Neuronal stem cell (in vitro differentiated cells): Measurements from ENCODE around the gene MEF2A.

Experiments
- DNase-seq: peaks from one replicate; pipeline ENCODE4 v3.0.0-alpha.2; 2013; ENCODE audit warnings: low spot score
- H2AFZ ChIP-seq: one replicate; pipeline ENCODE4 v1.6.1; 2013; ENCODE audit warnings: mild to moderate bottlenecking, low read length, inconsistent platforms
- H2AK5ac ChIP-seq: 2 replicates; pipeline ENCODE4 v1.6.1; 2013; ENCODE audit warnings: low read depth, mild to moderate bottlenecking, inconsistent platforms, low read length, moderate library complexity, mixed read lengths
- H2BK120ac ChIP-seq: 2 replicates; pipeline ENCODE4 v1.6.1; 2013; ENCODE audit warnings: low read depth, mild to moderate bottlenecking, inconsistent platforms, low read length, moderate library complexity, mixed read lengths
- H2BK12ac ChIP-seq: one replicate; pipeline ENCODE4 v1.6.1; 2013; ENCODE audit warnings: low read length, inconsistent platforms
- H2BK15ac ChIP-seq: 2 replicates; pipeline ENCODE4 v1.6.1; 2013; ENCODE audit warnings: mild to moderate bottlenecking, low read length, inconsistent platforms, mixed read lengths
- H2BK5ac ChIP-seq: one replicate; pipeline ENCODE4 v1.6.1; 2013; ENCODE audit warnings: inconsistent platforms, mild to moderate bottlenecking, low read length, moderate library complexity
- H3K14ac ChIP-seq: one replicate; pipeline ENCODE4 v1.6.1; 2013; ENCODE audit warnings: low read length, inconsistent platforms
- H3K18ac ChIP-seq: 2 replicates; pipeline ENCODE4 v1.6.1; 2013; ENCODE audit warnings: low read length, inconsistent platforms
- H3K23ac ChIP-seq: 2 replicates; pipeline ENCODE4 v1.6.1; 2013; ENCODE audit warnings: low read depth, mild to moderate bottlenecking, mixed read lengths, low read length, inconsistent platforms; ENCODE audit not compliant: poor library complexity
- H3K27ac ChIP-seq: replicated peaks from 3 replicates; pipeline ENCODE4 v1.5.1; 2013; ENCODE audit warnings: low read length, inconsistent platforms
- H3K27me3 ChIP-seq, 3 experiments: 2 replicates each; pipeline ENCODE4 v1.6.1; 2013; ENCODE audit warnings: low read length in 3 of 3, mild to moderate bottlenecking in 2 of 3, inconsistent platforms in 1 of 3, low read depth in 1 of 3, mixed read lengths in 1 of 3, moderate library complexity in 1 of 3; ENCODE audit not compliant: control insufficient read depth in 3 of 3, insufficient read depth in 3 of 3
- H3K36me3 ChIP-seq, 2 donors: replicated peaks in 1 of 2; 2 replicates each; pipeline ENCODE4 v1.6.1; 2013; ENCODE audit warnings: low read length in 2 of 2; ENCODE audit not compliant: control insufficient read depth in 2 of 2, insufficient read depth in 2 of 2
- H3K4ac ChIP-seq: 2 replicates; pipeline ENCODE4 v1.6.1; 2013; ENCODE audit warnings: inconsistent platforms, mild to moderate bottlenecking, low read length, moderate library complexity
- H3K4me1 ChIP-seq, 2 donors: 1 replicate in 1 of 2; 2 replicates in 1 of 2; pipeline ENCODE4 v1.6.1; 2013; ENCODE audit warnings: low read length in 2 of 2, low read depth in 1 of 2; ENCODE audit not compliant: control insufficient read depth in 2 of 2, insufficient read depth in 1 of 2
- H3K4me2 ChIP-seq: one replicate; pipeline ENCODE4 v1.6.1; 2013; ENCODE audit warnings: mild to moderate bottlenecking, low read length, inconsistent platforms; ENCODE audit not compliant: insufficient read depth, poor library complexity, severe bottlenecking
- H3K4me3 ChIP-seq, 2 donors: 2 replicates each; pipeline ENCODE4 v1.5.1; 2013; ENCODE audit warnings: low read length in 2 of 2, mild to moderate bottlenecking in 2 of 2, inconsistent platforms in 1 of 2, moderate library complexity in 1 of 2
- H3K79me1 ChIP-seq: one replicate; pipeline ENCODE4 v1.6.1; 2013; ENCODE audit warnings: low read depth, mild to moderate bottlenecking, inconsistent platforms, low read length, moderate library complexity
- H3K9ac ChIP-seq: one replicate; pipeline ENCODE4 v1.6.1; 2013; ENCODE audit warnings: mild to moderate bottlenecking, low read depth, low read length, inconsistent platforms; ENCODE audit not compliant: poor library complexity
- H3K9me3 ChIP-seq, 2 donors: replicated peaks in 1 of 2; 2 replicates each; pipeline versions ENCODE3 to v1.6.1; 2013; ENCODE audit warnings: low read length in 2 of 2, mild to moderate bottlenecking in 2 of 2, inconsistent platforms in 1 of 2, low read depth in 1 of 2, mixed read lengths in 1 of 2, moderate library complexity in 1 of 2; ENCODE audit not compliant: control insufficient read depth in 2 of 2, insufficient read depth in 1 of 2
- H4K8ac ChIP-seq: one replicate; pipeline ENCODE4 v1.6.1; 2013; ENCODE audit warnings: low read depth, mild to moderate bottlenecking, inconsistent platforms, low read length, moderate library complexity
- H4K91ac ChIP-seq: one replicate; pipeline ENCODE4 v1.6.1; 2013; ENCODE audit warnings: low read length, low read depth, mild to moderate bottlenecking, inconsistent platforms; ENCODE audit not compliant: poor library complexity
- WGBS, 2 donors: extraction: QIAGEN DNeasy Blood & Tissue Kit; methylation state at CpG; one replicate each; pipeline ENCODE4 v1.1.7; 2013; ENCODE audit warnings: missing lambda C conversion rate in 2 of 2, mixed read lengths in 1 of 2; ENCODE audit not compliant: insufficient read length in 2 of 2, insufficient replicate concordance in 1 of 2; ENCODE audit errors: extremely low coverage in 2 of 2; 5-methylcytosine and 5-hydroxymethylcytosine counted together

Gene MEF2A

DNA sequence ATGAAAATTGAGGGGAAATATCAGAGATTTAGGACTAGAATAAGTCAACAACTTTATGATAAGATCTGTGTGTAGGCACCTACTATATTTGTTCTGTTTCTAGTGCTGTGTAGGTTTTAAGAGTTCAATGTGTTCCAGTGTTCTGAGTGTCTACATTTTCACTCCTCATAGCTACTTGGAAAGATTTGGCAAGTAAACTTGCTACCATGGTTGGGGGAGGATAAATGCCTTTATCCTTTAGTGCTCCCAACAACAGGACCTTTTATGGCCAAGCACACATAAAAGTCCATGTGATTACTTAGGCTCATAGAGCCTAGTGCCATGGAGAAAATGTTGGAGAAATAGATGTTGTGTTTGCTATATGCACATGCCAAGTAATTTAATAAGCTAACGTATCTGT lies 103.5 kb downstream of the MEF2A start:
- no peaks in the 10 kb centered on the region for H3K4me1 ChIP-seq
- H2AFZ ChIP-seq: no peak overlapping the region
- H2BK5ac ChIP-seq: no peak overlapping the region
- no peak overlapping the region for H3K27ac ChIP-seq
- no peak overlapping the region for H3K23ac ChIP-seq
- H3K9ac ChIP-seq: no peak overlapping the region
- H3K9me3 ChIP-seq: no peaks in the 10 kb centered on the region
- no peak for DNase-seq
- H3K18ac ChIP-seq: no peak overlapping the region
- no peak overlapping the region for H3K4me3 ChIP-seq
- H2BK12ac ChIP-seq: no peak overlapping the region
- H2BK15ac ChIP-seq: no peak overlapping the region
- no peak overlapping the region for H2AK5ac ChIP-seq
- no peak overlapping the region for H4K8ac ChIP-seq
- H3K4me2 ChIP-seq: no peak overlapping the region
- no peak overlapping the region for H3K4ac ChIP-seq
- H2BK120ac ChIP-seq: no peak overlapping the region
- H3K14ac ChIP-seq: no peak overlapping the region
- H3K79me1 ChIP-seq: no peaks in the 10 kb centered on the region
- no peak overlapping the region for H4K91ac ChIP-seq
- H3K27me3 ChIP-seq: no peaks in the 10 kb centered on the region
- no CpG with 5 or more reads among the region's 1 CpG for WGBS, 2 donors
- peaks cover under 1 to 37% of the 10 kb centered on the region in 2 donors for H3K36me3 ChIP-seq

DNA sequence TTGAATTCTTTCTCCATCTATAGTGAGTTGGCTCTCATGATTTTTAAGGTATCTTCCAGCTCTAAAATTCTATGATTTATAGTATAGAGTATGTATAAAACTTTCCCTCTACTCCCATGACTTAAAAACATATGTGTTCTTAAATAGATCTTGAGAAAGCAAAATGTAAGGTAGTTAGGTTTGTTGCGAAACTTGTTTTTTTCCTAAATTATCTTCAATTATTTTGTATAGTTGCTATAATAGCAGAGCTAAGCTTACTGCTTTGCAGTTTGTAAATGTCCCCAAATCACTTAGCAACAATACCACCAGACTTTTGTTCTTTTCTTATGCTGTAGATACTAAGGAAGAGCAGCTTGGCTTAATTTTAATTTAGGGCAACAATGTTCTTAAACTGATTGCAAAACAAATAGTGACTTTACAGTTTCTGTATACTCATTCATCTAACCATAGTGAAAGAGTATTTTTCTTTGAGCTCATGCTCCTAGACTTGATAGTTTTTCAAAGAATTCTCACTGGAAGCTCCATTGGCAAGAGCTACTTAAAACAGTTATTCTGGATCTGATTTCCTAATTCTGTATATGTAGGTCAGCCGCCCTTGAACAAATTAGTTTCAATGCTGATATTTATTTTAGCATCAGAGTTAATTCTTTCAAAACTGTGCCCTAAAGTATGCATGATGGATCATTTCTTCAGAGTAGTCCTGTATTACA lies 106.3 kb downstream of the MEF2A start:
- H4K91ac ChIP-seq: no peak overlapping the region
- DNase-seq: no peak
- H3K4me1 ChIP-seq: no peaks in the 10 kb centered on the region
- H4K8ac ChIP-seq: no peak overlapping the region
- H2BK5ac ChIP-seq: no peak overlapping the region
- H2BK120ac ChIP-seq: no peak overlapping the region
- no peak overlapping the region for H3K27ac ChIP-seq
- no peak overlapping the region for H3K9ac ChIP-seq
- peaks cover 5 to 56% of the 10 kb centered on the region in 2 donors for H3K36me3 ChIP-seq
- no peak overlapping the region for H3K4me3 ChIP-seq
- H3K27me3 ChIP-seq: no peaks in the 10 kb centered on the region
- no CpG with 5 or more reads among the region's 2 CpGs for WGBS, 2 donors
- no peak overlapping the region for H3K18ac ChIP-seq
- no peaks in the 10 kb centered on the region for H3K79me1 ChIP-seq
- no peak overlapping the region for H3K4me2 ChIP-seq
- no peak overlapping the region for H2AFZ ChIP-seq
- H3K9me3 ChIP-seq: no peaks in the 10 kb centered on the region
- H2BK12ac ChIP-seq: no peak overlapping the region
- no peak overlapping the region for H2AK5ac ChIP-seq
- H3K14ac ChIP-seq: no peak overlapping the region
- no peak overlapping the region for H2BK15ac ChIP-seq
- H3K4ac ChIP-seq: no peak overlapping the region
- H3K23ac ChIP-seq: no peak overlapping the region

DNA sequence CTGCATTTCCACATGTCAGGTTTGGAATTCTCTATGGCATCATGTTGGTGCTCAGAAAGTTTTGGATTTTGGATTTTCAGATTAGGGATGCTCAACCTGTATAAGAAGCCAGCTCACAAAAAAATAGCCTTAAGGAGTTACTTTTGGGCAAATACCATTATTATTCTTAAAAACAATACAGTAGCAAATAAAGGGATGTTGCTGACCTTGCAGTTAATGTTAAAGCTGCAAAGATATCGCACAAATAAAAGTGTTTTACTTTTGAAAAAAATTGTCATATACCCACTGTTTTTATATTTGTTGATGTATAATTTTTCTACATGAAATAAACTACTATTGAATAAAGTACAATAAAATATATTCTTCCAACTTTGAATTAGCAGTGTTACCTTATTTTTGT lies 107.3 kb downstream of the MEF2A start:
- H3K18ac ChIP-seq: no peak overlapping the region
- no peak overlapping the region for H2AFZ ChIP-seq
- H3K36me3 ChIP-seq: peaks cover 5 to 66% of the 10 kb centered on the region in 2 donors
- no peak overlapping the region for H3K4ac ChIP-seq
- no peaks in the 10 kb centered on the region for H3K79me1 ChIP-seq
- no peak overlapping the region for H4K91ac ChIP-seq
- no peak overlapping the region for H2BK15ac ChIP-seq
- H2BK12ac ChIP-seq: no peak overlapping the region
- H3K4me2 ChIP-seq: no peak overlapping the region
- no peaks in the 10 kb centered on the region for H3K27me3 ChIP-seq
- H3K14ac ChIP-seq: no peak overlapping the region
- no peak for DNase-seq
- H2BK5ac ChIP-seq: no peak overlapping the region
- H3K9ac ChIP-seq: no peak overlapping the region
- WGBS, 2 donors: no CpG with 5 or more reads among the region's 1 CpG
- no peak overlapping the region for H2BK120ac ChIP-seq
- no peaks in the 10 kb centered on the region for H3K9me3 ChIP-seq
- H4K8ac ChIP-seq: no peak overlapping the region
- H2AK5ac ChIP-seq: no peak overlapping the region
- H3K4me1 ChIP-seq: no peaks in the 10 kb centered on the region
- H3K4me3 ChIP-seq: no peak overlapping the region
- H3K27ac ChIP-seq: no peak overlapping the region
- H3K23ac ChIP-seq: no peak overlapping the region

DNA sequence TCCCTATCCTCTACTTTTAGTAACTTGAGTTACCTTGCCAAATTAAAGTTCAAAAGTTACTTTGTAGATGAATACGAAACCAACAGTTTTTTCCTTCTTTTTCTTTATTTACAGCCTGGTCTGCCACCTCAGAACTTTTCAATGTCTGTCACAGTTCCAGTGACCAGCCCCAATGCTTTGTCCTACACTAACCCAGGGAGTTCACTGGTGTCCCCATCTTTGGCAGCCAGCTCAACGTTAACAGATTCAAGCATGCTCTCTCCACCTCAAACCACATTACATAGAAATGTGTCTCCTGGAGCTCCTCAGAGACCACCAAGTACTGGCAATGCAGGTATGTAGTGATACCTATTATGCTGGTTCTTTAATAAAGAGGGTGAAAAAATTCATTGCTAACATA lies 108.5 kb downstream of the MEF2A start:
- Histone ChIP-seq H3K4me2 (no peak overlapping the region), H3K14ac (no peak overlapping the region), H2AFZ (no peak overlapping the region), H3K27me3 (no peaks in the 10 kb centered on the region), H4K8ac (no peak overlapping the region), H2BK12ac (no peak overlapping the region), H3K36me3 (peaks cover 7 to 78% of the 10 kb centered on the region in 2 donors), H2BK5ac (no peak overlapping the region), H2BK15ac (no peak overlapping the region), H3K4ac (no peak overlapping the region), H3K79me1 (no peaks in the 10 kb centered on the region), H3K9me3 (no peaks in the 10 kb centered on the region), H3K18ac (no peak overlapping the region), H3K4me3 (no peak overlapping the region), H3K23ac (no peak overlapping the region), H3K4me1 (no peaks in the 10 kb centered on the region), H4K91ac (no peak overlapping the region), H3K27ac (no peak overlapping the region), H3K9ac (no peak overlapping the region), H2BK120ac (no peak overlapping the region), H2AK5ac (no peak overlapping the region)
- no peak for DNase-seq
- WGBS, 2 donors: no CpG with 5 or more reads among the region's 2 CpGs
